ENCODE measurements around the gene CFAP299. TPM values are rescaled to one million over a fixed set of nuclear protein-coding genes. Genes with fewer than 3 reads are reported as not detected.

Gene CFAP299
- total RNA-seq, 1 donor from 2014 or later: not detected

DNA sequence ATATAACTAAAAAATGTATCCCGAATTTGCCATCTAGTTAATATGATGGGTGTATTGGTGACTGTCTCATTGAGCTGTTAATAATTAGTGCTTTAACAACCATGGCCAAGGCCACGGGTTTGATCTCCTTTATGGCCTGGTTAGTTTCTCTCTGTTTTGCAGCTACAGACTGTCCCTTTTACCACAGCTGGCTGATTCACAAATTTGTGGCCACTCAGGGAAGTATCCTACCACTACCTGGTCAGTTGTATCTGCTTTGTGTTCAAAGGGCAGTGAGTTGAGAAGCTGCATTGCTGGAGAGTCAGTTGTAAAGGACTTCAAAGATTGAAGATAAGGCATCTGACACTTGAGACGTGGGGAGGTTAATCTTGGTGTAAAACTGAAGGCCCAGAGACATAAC, 475.9 kb downstream of the CFAP299 start:
- H3K9me3 Mint-ChIP-seq (ENCODE audit: unreplicated experiment): no peaks in the 10 kb centered on the region
- Histone ChIP-seq H3K9me3 (ENCODE audit: insufficient read depth, low read depth, low read length) (no peaks in the 10 kb centered on the region), H2AFZ (ENCODE audit: low read depth, low read length) (no peak overlapping the region), H3K4me2 (ENCODE audit: low read length) (no peak overlapping the region), H3K9ac (ENCODE audit: low read length) (no peak overlapping the region), H3K36me3 (ENCODE audit: insufficient read depth, low read length) (no peaks in the 10 kb centered on the region), H3K4me1 (ENCODE audit: insufficient read depth, low read length) (no peaks in the 10 kb centered on the region), H4K20me1 (ENCODE audit: insufficient read depth, low read length) (no peaks in the 10 kb centered on the region), H3K79me2 (ENCODE audit: insufficient read depth, low read length) (no peaks in the 10 kb centered on the region), H3K27ac (ENCODE audit: low read depth, low read length) (no peak overlapping the region), H3K27me3 (ENCODE audit: insufficient read depth, low read length) (no peaks in the 10 kb centered on the region), H3K4me3 (ENCODE audit: insufficient read depth, low read depth, low read length) (no peak overlapping the region)
- H3K4me1 Mint-ChIP-seq (ENCODE audit: low read depth, unreplicated experiment): no peaks in the 10 kb centered on the region
- H3K27ac Mint-ChIP-seq (ENCODE audit: unreplicated experiment): no peak overlapping the region
- H3K4me3 Mint-ChIP-seq (ENCODE audit: unreplicated experiment): no peak overlapping the region
- no peaks in the 10 kb centered on the region for H3K36me3 Mint-ChIP-seq (ENCODE audit: low read depth, unreplicated experiment)
- DNase-seq (ENCODE audit: low read depth): no peak
- FAIRE-seq: no peak
- TF ChIP-seq CTCF (IDR thresholded peaks at IDR 0.05; ENCODE audit: insufficient read depth, low read depth, low read length) (no peak), EZH2 (IDR thresholded peaks at IDR 0.05; ENCODE audit: insufficient read depth, low read length) (no peak)
- no peaks in the 10 kb centered on the region for H3K27me3 Mint-ChIP-seq (ENCODE audit: low read depth, unreplicated experiment)

GRCh38 chr4:80812145-80812544, 476.6 kb downstream of the CFAP299 start:
- no peak for TF ChIP-seq CTCF (IDR thresholded peaks at IDR 0.05; ENCODE audit: insufficient read depth, low read depth, low read length)
- no peak for TF ChIP-seq EZH2 (IDR thresholded peaks at IDR 0.05; ENCODE audit: insufficient read depth, low read length)
- no peaks in the 10 kb centered on the region for H3K9me3 ChIP-seq (ENCODE audit: insufficient read depth, low read depth, low read length)
- H3K9ac ChIP-seq (ENCODE audit: low read length): no peak overlapping the region
- no peak overlapping the region for H3K4me3 ChIP-seq (ENCODE audit: insufficient read depth, low read depth, low read length)
- no peaks in the 10 kb centered on the region for H3K36me3 ChIP-seq (ENCODE audit: insufficient read depth, low read length)
- no peak overlapping the region for H3K4me2 ChIP-seq (ENCODE audit: low read length)
- Mint-ChIP-seq H3K9me3 (ENCODE audit: unreplicated experiment) (no peaks in the 10 kb centered on the region), H3K36me3 (ENCODE audit: low read depth, unreplicated experiment) (no peaks in the 10 kb centered on the region), H3K4me1 (ENCODE audit: low read depth, unreplicated experiment) (no peaks in the 10 kb centered on the region), H3K27ac (ENCODE audit: unreplicated experiment) (no peak overlapping the region), H3K4me3 (ENCODE audit: unreplicated experiment) (no peak overlapping the region), H3K27me3 (ENCODE audit: low read depth, unreplicated experiment) (no peaks in the 10 kb centered on the region)
- H3K27me3 ChIP-seq (ENCODE audit: insufficient read depth, low read length): no peaks in the 10 kb centered on the region
- no peaks in the 10 kb centered on the region for H4K20me1 ChIP-seq (ENCODE audit: insufficient read depth, low read length)
- no peaks in the 10 kb centered on the region for H3K4me1 ChIP-seq (ENCODE audit: insufficient read depth, low read length)
- no peak overlapping the region for H2AFZ ChIP-seq (ENCODE audit: low read depth, low read length)
- H3K79me2 ChIP-seq (ENCODE audit: insufficient read depth, low read length): no peaks in the 10 kb centered on the region
- no peak for DNase-seq (ENCODE audit: low read depth)
- H3K27ac ChIP-seq (ENCODE audit: low read depth, low read length): no peak overlapping the region
- FAIRE-seq: no peak

GRCh38 chr4:80814266-80814665, 478.7 kb downstream of the CFAP299 start:
- Histone ChIP-seq H3K9me3 (ENCODE audit: insufficient read depth, low read depth, low read length) (no peaks in the 10 kb centered on the region), H3K79me2 (ENCODE audit: insufficient read depth, low read length) (no peaks in the 10 kb centered on the region), H3K4me3 (ENCODE audit: insufficient read depth, low read depth, low read length) (no peak overlapping the region), H3K27ac (ENCODE audit: low read depth, low read length) (no peak overlapping the region), H3K27me3 (ENCODE audit: insufficient read depth, low read length) (no peaks in the 10 kb centered on the region), H4K20me1 (ENCODE audit: insufficient read depth, low read length) (no peaks in the 10 kb centered on the region), H3K4me1 (ENCODE audit: insufficient read depth, low read length) (no peaks in the 10 kb centered on the region), H3K9ac (ENCODE audit: low read length) (no peak overlapping the region), H3K4me2 (ENCODE audit: low read length) (no peak overlapping the region), H3K36me3 (ENCODE audit: insufficient read depth, low read length) (no peaks in the 10 kb centered on the region), H2AFZ (ENCODE audit: low read depth, low read length) (no peak overlapping the region)
- Mint-ChIP-seq H3K4me1 (ENCODE audit: low read depth, unreplicated experiment) (no peaks in the 10 kb centered on the region), H3K27ac (ENCODE audit: unreplicated experiment) (no peak overlapping the region), H3K4me3 (ENCODE audit: unreplicated experiment) (no peak overlapping the region), H3K36me3 (ENCODE audit: low read depth, unreplicated experiment) (no peaks in the 10 kb centered on the region), H3K27me3 (ENCODE audit: low read depth, unreplicated experiment) (no peaks in the 10 kb centered on the region), H3K9me3 (ENCODE audit: unreplicated experiment) (no peaks in the 10 kb centered on the region)
- no peak for TF ChIP-seq EZH2 (IDR thresholded peaks at IDR 0.05; ENCODE audit: insufficient read depth, low read length)
- no peak for DNase-seq (ENCODE audit: low read depth)
- FAIRE-seq: no peak
